T-helper 2 cell treated with Interferon-gamma antibody and Interleukin-4, amounts not matched to agents 100 ng/mL and 5 ng/mL, for 36 hours (primary cell): ENCODE measurements around the gene TIMM10. TPM values are rescaled to one million over a fixed set of nuclear protein-coding genes. Genes with fewer than 3 reads are reported as not detected.

Source experiments
- intact Hi-C: fragments of 100-400 bp; cut with micrococcal nuclease; formaldehyde crosslinking; loops from one replicate; pipeline ENCODE4 v1.15.1; 2023
- total RNA-seq: library from RNA; stranded (reverse); gene quantifications from 2 replicates; pipeline ENCODE4 v1.2.3, GENCODE V29; 2022

Gene TIMM10
- total RNA-seq: 63.0 and 67.7 TPM in 2 replicates

DNA sequence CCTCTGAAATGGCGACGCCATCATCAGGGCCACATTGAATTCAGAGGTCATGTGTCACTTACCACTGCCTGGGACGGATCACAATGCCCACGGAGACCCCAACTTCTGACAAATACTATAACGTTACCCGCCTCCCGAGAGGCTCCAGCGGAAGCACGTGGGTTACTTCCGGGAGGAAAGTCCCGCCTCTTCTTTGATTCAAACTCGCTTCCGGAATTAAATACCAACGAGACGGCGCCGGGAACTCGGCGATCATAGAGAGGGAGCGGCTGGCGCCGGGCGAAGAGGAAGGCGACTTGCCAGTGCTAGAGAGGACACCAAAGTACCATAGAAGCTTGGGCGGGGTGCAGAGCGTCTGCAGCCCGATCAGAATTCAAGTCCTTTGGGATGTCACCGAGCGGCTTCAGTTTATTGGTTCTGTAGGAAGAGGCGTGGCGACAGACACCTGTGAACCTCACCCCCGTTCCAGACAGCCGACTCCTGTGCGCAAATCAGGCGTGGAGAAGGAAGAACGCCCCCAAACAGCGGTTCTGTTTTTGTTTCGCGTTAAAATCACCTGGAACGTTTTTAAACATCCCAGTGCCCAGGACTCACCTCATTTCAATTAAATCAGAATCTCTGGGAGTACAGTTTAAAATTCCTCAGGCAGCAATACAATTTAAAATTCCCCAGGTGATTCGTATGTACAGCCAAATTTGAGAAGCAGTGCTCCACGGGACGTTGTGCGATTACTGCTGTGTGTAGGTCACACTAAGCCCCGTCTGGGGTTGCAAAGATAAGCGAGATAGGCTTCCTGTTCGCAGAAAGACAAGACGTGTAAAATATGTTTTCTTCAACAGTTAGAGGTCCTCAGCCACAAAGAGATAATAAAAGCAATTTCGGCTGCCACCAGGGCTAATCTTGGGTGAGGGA lies at the start of gene TIMM10:
Gene TIMM10 (minus strand): TSS at position 159 of the 912 bp plus-strand sequence. CDS start 565 bp downstream, outside the sequence.
- intact Hi-C loops: loop anchor here (1.0 to 5.0 kb wide), 12 partner anchors 17 to 1046 kb away; partner anchors contain the start of genes CLP1, MED19, SELENOH and SLC43A3

DNA sequence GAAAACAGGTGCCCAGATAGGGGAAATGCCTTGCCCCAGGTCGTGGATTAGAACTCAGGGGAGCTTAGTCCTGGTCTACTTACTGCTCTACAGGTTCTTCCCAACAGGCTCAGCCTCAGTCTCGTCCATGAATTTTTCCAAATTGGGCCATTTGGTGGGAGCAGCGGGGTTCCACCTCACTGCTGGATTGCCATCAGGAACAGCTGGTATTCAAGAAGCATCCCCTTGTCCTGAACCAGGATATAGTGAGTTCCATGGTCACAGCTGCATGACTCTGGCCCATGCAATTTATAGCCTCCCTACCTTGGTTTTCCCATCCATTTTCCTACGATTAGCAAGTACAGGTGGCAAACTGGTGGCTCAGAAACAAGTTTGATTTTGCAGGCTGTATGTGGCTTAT lies 43.5 kb upstream of the TIMM10 start:
- intact Hi-C loops: no loop called here

DNA sequence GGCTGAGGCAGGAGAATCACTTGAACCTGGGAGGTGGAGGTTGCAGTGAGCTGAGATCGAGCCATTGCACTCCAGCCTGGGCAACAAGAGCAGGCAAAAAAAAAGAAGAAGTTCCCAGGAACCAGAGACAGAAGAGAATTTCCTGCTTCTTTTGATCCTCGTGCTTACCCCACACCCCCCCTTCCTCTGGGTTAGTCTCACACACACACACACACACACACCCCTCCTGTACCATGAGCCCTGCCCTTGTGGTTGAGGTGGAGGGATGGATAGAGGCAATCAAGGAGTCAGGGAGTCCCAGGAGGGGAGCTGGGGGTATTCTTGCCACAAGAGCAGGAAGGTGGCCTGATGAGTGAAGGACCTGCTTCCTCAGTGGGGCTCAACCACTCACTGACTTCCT lies 41.1 kb upstream of the TIMM10 start:
- intact Hi-C loops: no loop called here

DNA sequence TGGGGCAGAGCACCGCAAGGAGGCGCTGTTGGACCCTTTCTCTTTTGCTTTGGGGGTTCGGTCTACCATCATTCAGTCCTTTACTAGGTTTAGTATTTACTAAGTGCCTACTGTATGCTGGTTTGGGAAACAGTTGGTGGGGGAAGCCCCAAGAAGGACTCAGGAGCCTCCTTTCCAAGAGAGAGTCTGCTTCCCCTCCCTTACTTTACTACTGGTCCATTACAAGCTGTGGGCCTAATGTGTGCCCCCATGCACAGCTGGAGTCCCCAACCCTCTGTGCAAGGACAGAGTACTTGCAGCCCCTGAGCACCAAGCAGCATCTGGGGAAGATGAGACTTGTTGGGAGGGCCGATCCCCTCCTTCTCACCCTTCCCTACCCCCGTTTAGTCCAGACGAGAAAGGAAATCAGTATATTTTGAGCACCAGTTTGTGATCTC lies 37.8 kb upstream of the TIMM10 start:
- intact Hi-C loops: loop anchor here (1.0 to 5.0 kb wide), 7 partner anchors 38 to 956 kb away; partner anchors contain the start of genes CLP1 and TIMM10

DNA sequence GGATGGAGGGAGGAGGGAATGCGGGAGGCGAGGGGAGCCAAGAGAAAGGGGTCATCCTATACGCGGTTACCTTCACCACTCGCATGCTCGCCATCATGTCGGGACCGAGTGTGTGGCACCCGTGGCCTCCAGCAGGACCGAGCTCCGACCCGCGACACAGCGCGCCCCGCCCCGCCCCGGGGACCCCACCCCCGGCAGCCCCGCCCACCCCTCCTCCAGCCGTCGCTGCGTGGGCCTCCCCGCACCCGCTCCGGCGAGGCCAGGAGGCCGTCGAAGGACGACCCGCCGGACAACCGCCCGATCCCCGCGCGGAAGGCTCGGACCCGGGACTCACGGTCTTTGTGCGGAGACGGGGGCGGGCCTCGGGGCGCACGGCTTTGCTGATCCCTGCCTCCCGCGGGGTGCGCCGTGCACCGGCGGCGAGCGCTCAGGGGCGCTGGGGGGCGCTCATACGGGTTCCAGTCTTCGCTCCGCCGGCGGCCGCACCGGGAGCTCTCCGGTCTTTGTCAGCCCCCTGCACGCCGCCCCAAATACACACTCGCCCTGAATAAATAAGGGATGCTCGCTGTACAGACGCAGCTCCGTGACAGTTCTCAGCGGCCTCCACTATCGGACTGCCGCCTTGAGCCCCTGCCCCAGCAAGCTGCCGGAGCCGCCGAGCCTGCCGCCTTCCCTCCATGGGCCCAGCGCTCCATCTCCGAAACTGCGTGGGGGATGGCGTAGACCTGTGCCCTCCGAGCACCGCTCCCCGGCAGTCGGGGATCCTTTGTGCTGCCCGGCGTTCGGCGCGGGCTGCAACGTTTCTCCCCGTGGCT lies 37.2 kb upstream of the TIMM10 start, which contains the start of gene UBE2L6:
Gene UBE2L6 (minus strand): TSS at position 158 of the 815 bp plus-strand sequence. CDS start 61 bp downstream, at position 97.
- intact Hi-C loops: loop anchor here (1.0 to 5.0 kb wide), 13 partner anchors 37 to 1011 kb away; partner anchors contain the start of genes CLP1, MED19, TIMM10 and TMX2

DNA sequence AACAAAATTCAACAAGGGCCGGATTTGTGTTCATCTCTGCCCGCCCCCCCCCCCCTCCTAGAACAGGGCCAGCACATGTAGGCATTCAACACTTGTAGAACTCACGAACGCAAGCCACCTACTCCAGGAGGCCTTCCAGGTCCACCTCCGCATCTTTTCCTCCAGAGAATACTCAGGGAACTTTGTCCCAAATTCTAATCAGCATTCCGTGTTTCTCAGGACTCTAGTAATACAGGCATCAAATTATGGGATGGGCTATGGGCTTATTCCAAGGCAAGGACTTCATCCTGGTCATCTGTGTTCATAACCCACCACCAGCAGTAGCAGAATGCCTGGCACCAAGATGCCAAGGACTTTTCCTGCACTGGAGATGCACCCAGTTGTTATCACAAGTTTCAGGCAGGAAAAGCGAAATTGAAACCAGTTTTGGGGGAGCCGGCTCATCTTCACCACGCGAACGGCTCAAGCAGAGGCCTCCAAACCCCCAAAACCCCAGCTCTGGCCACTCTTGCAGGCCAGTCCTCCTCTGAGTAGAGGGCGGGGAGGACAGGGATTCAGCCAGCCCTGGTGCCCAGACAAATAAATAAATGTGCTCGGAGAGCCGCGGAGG lies 36.5 kb upstream of the TIMM10 start:
- intact Hi-C loops: loop anchor here (1.0 to 5.0 kb wide), 9 partner anchors 85 to 1012 kb away; partner anchors contain the start of genes MED19, SELENOH, TMX2 and ZFP91

DNA sequence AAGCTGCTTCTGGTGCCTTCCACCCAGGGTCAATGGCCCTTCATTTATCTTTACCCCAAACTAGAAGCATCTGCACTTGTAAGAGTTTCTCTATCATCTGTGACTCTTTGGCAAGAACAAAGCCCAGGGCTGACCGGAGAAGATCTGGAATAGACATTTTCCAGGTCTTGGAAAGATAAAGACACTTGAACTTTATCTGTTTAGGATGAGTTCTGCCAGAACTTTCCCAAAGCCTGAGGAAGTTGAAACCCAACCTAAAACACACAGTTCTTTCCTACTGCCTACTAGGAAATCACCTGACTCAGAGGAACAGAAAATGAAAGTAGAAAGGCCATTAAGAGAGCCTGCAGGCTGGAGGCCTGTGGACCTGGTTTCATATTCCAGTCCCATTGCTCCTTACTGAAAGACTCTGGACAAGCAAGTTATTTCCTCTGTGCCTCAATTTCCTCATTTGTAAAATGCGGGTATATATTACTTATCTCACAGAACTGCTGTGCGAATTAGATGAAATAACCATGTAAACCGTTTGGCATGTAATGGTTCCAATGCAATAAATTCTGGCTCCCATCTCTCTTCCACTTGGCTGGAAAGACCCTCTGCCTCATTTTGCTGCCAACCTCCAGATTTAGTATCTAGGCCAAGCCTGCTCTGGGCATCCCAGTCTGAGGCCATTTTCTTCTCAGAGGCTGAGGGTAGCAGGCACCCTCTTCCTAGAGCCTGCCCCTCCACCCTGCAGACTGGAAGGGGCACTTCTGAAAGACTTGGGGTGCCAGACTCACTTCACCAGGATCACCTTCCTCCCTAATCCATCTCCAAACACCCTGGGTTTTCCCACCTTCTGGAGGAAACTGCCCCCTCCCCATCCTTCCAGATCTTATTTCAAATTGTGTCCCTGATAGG lies 35.7 kb upstream of the TIMM10 start:
- intact Hi-C loops: loop anchor here (1.0 to 5.0 kb wide), 7 partner anchors 84 to 1013 kb away; partner anchors contain the start of genes SELENOH and ZFP91

GRCh38 chr11:57562596-57562995 lies 32.0 kb upstream of the TIMM10 start:
- intact Hi-C loops: no loop called here

- intact Hi-C loops: no loop called here
Measured at GRCh38 chr11:57560146-57560545, 29.6 kb upstream of the TIMM10 start.

DNA sequence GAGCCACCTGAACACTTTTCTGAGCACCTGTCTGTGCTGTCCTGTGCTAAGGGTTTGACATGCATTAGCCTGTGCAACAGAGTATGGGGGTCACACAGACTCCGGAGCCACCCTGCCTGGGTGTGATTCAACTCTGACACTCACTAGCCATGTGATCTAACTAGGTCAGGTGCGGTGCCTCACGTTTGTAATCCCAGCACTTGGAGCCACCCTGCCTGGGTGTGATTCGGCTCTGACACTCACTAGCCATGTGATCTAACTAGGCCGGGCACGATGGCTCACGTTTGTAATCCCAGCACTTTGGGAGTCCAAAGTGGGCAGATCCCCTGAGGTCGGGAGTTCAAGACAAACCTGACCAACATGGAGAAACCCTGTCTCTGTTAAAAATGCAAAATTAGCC lies 25.5 kb upstream of the TIMM10 start:
- intact Hi-C loops: no loop called here

DNA sequence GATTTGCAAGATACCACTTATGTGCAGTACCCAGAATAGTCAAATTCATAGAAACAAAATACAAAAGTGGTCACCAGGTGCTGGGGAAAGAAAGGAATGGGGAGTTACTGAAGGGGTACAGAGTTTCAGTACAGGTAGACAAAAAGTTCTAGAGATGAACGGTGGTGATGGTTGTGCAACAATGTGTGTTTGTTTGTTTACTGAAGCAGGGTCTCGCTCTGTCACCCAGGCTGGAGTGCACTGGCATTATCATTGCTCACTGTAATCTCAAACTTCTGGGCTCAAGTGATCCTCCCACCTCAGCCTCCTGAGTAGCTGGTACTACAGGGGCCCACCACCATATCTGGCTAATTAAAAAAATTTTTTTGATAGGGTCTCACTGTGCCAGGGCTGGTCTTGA lies 24.8 kb upstream of the TIMM10 start:
- intact Hi-C loops: no loop called here

DNA sequence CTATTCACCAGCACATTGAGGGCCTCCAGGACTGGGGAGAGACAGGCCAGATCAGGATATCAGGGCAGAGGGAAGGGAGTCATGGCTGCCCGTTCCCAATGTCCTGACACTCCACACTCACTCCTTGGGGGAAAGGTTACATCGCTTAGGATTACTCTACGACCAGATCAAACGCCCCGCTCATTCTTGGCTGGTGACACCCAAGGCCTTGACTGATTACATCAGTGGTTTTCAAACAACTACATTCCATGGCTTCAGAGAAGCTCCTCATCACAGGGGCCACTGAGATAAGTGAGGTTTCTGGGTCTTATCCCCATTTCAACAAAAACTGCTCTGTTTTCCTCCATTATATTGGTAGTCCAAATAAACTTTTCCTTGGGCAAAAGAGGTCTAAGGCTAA lies 21.9 kb upstream of the TIMM10 start:
- intact Hi-C loops: no loop called here

DNA sequence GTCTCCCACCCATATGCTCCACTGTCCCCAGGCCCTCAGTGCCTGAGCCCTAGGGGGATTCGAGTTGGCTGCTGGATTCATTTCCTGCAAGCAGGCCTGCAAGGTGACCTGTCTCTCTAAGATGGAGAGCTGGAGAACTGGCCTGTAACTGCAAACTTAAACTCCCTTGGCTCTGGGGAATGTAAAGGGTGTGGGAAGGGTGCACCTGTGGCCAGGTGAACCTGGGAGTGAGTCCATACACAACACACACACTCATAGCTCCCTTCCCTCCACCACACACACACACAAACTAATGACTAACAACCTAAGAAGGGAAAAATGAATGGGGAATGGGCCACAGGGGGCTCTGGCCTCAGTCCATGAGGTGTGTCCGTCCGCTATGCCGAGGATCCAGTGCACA lies 21.4 kb upstream of the TIMM10 start:
- intact Hi-C loops: no loop called here

DNA sequence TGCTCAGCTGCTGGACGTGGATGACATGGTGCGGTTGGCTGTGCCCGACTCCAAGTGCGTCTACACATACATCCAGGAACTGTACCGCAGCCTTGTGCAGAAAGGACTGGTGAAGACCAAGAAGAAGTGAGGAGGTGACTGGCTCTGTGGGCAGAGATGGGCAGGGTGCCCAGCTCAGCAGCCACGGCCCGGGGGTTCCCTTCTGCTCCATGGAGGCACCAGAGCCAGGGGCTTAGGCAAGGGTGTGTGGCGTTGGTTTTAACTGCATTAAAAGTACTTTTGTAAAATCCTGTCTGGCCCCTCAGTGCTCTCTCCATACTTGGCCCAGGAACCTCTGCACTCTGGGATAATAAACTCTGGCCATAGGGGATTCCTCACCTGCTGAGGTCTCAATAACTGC lies 19.4 kb upstream of the TIMM10 start:
- intact Hi-C loops: no loop called here

DNA sequence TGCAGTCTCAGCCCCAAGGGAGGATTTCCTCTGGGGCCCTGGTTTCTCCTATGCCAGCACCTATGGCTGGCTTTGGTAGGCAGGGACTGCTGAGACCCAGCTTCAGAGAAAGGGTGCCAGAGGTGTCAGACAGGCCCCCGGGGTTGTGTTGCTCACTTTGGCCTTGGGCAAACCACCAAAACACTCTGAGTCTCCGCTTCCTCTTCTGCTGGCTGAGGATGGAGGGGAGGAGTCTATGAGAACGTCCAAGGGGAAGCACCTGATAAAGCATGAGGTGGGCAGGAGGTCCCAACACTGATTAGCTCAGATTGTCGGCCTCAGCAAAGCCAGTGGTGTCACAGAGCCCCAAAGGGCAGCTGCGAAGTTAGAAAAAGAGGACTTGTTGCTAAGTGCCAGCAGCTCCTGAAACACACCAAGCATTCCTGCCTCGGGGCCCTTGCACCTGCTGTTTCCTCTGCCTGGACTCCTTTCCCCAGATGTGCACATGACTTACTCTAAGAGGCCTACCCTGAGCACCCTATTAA lies 17.4 kb upstream of the TIMM10 start:
- intact Hi-C loops: no loop called here

DNA sequence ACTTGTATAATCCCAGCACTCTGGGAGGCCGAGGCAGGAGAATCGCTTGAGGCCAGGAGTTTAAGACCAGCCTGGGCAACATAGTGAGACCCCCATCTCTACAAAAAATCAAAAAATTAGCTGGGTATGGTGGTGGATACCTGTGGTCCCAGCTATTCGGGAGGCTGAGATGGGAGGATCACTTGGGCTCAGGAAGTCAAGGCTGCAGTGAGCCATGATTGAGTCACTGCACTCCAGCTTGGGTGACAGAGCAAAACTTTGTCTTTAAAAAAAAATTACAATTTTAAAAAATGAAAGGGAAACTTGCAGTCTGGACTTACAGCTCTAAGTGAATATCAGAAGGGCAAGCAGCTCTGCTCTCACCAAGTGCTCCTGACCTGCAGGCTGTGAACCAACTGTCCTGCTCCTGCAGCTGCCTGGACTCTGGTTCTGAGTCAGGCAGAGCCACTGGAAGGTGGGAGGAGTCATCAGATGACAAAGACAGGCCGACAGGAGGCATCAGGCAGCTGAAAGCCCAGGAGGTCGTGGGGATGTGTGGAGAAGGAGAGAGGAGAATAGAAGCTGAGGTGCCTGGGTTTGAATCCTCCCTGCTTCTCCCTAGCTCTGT lies 16.4 kb upstream of the TIMM10 start:
- intact Hi-C loops: no loop called here

DNA sequence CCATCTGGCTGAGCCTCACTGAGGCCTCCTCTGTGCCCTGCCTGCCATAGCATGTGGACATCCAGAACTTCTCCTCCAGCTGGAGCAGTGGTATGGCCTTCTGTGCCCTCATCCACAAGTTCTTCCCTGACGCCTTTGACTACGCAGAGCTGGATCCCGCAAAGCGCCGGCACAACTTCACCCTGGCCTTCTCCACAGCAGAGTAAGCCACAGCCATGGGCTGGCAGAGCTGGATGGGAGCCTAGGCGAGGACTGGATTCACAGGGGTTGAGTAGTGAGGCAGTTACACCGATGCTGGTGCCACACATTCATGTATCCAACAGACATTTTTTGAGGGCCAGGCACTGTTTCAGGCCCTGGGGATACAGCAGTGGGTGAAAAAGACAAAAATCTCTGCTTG lies 15.9 kb upstream of the TIMM10 start:
- intact Hi-C loops: no loop called here

GRCh38 chr11:57545883-57546282 lies 15.3 kb upstream of the TIMM10 start:
- intact Hi-C loops: no loop called here

GRCh38 chr11:57544566-57544965 lies 14.0 kb upstream of the TIMM10 start:
- intact Hi-C loops: no loop called here
